ENCODE results near the gene VPS18. TPM values are rescaled to one million over a fixed set of nuclear protein-coding genes. Genes with fewer than 3 reads are reported as not detected.
A peak's percentile ranks its signal among the peaks of the same experiment; 100 is the strongest.

The VPS18 gene
- total RNA-seq, 3 donors from 2014 or later = 14.1 to 21.1 (median 18.0) TPM

GRCh38 chr15:40854161-40854560 lies 40.1 kb upstream of the VPS18 start:
- H3K9me3 ChIP-seq = no peaks in the 10 kb centered on the region
- DNase-seq (peak in 1 of 3 donors; percentile 41), ATAC-seq (no peak)
- intact Hi-C loops (cut with DNase I, micrococcal nuclease) = no loop called here
- peaks cover 3% of the 10 kb centered on the region for H3K36me3 ChIP-seq (ENCODE audit: low read depth)
- no peak overlapping the region for H3K4me3 ChIP-seq
- H3K4me1 ChIP-seq (ENCODE audit: low read depth) = peaks cover 46% of the 10 kb centered on the region
- no peak for TF ChIP-seq CTCF (IDR thresholded peaks at IDR 0.05)

- no peak for DNase-seq
- no peak for ATAC-seq
- intact Hi-C loops (cut with DNase I, micrococcal nuclease) = loop anchor here (2.0 to 5.0 kb wide), 2 partner anchors 37 kb away; partner anchors contain the start of gene VPS18 (in 1 of the 2)
- Histone ChIP-seq H3K4me1 (ENCODE audit: low read depth) (peaks cover 42% of the 10 kb centered on the region), H3K9me3 (no peaks in the 10 kb centered on the region), H3K36me3 (ENCODE audit: low read depth) (peaks cover 3% of the 10 kb centered on the region), H3K4me3 (no peak overlapping the region)
- no peak for TF ChIP-seq CTCF (IDR thresholded peaks at IDR 0.05)
Observed at GRCh38 chr15:40855706-40856234, 38.5 kb upstream of the VPS18 start.

- H3K36me3 ChIP-seq (ENCODE audit: low read depth) = peaks cover 3% of the 10 kb centered on the region
- TF ChIP-seq CTCF (IDR thresholded peaks at IDR 0.05) = no peak
- H3K4me3 ChIP-seq = no peak overlapping the region
- intact Hi-C loops (cut with DNase I, micrococcal nuclease) = loop anchor here (2.0 to 5.0 kb wide), 2 partner anchors 36 kb away; partner anchors contain the start of gene VPS18 (in 1 of the 2)
- no peaks in the 10 kb centered on the region for H3K9me3 ChIP-seq
- no peak for ATAC-seq
- H3K4me1 ChIP-seq (ENCODE audit: low read depth) = peaks cover 40% of the 10 kb centered on the region
- peak in 1 of 3 donors; percentile 20 for DNase-seq
Observed at GRCh38 chr15:40856746-40857145, 37.5 kb upstream of the VPS18 start.

GRCh38 chr15:40857601-40858341 lies 36.5 kb upstream of the VPS18 start:
- DNase-seq (peak; percentile 81 to 94 (median 90)), ATAC-seq (peak; percentile 83)
- TF ChIP-seq CTCF (IDR thresholded peaks at IDR 0.05) = peak; percentile 93
- Histone ChIP-seq H3K9me3 (no peaks in the 10 kb centered on the region), H3K4me1 (ENCODE audit: low read depth) (peaks cover 33% of the 10 kb centered on the region), H3K4me3 (no peak overlapping the region), H3K36me3 (ENCODE audit: low read depth) (peaks cover 3% of the 10 kb centered on the region)
- intact Hi-C loops (cut with DNase I, micrococcal nuclease) = loop anchor here (2.0 to 5.0 kb wide), 2 partner anchors 35 kb away; partner anchors contain the start of gene VPS18 (in 1 of the 2)

GRCh38 chr15:40858706-40859105 lies 35.5 kb upstream of the VPS18 start:
- ATAC-seq (no peak), DNase-seq (peak in 1 of 3 donors; percentile 39)
- H3K36me3 ChIP-seq (ENCODE audit: low read depth) = peaks cover 1% of the 10 kb centered on the region
- peaks cover 26% of the 10 kb centered on the region for H3K4me1 ChIP-seq (ENCODE audit: low read depth)
- intact Hi-C loops (cut with DNase I, micrococcal nuclease) = loop anchor here in 1 of 2 donors (5.0 kb wide), 1 partner anchor 34 kb away; the partner anchor contains the start of gene VPS18
- no peaks in the 10 kb centered on the region for H3K9me3 ChIP-seq
- no peak overlapping the region for H3K4me3 ChIP-seq
- TF ChIP-seq CTCF (IDR thresholded peaks at IDR 0.05) = no peak
